Testis (tissue), 3 donors: ENCODE data around the gene TRIP12. TPM values are rescaled to one million over a fixed set of nuclear protein-coding genes. Genes with fewer than 3 reads are reported as not detected.

ENCODE experiments used
- DNase-seq: peaks from one replicate; pipeline ENCODE4 v3.0.0-alpha.2; 2019
- H3K27ac ChIP-seq, 2 donors: fragments of 200-600 bp; sonication (generic); one replicate each; pipeline ENCODE4 v1.5.1; 2019
- H3K27me3 ChIP-seq: fragments of 200-600 bp; sonication (generic); one replicate; pipeline ENCODE4 v1.5.1; 2019
- H3K36me3 ChIP-seq: fragments of 200-600 bp; sonication (generic); one replicate; pipeline ENCODE4 v1.5.1; 2017; ENCODE audit warnings: low read depth; ENCODE audit errors: missing control alignments
- H3K4me1 ChIP-seq: fragments of 200-600 bp; sonication (generic); one replicate; pipeline ENCODE4 v1.5.1; 2019
- H3K4me3 ChIP-seq, 2 donors: fragments of 200-600 bp; sonication (generic); one replicate each; pipeline ENCODE4 v1.5.1; 2017 to 2019
- H3K9me3 ChIP-seq: fragments of 200-600 bp; sonication (generic); one replicate; pipeline ENCODE4 v1.5.1; 2017
- CTCF ChIP-seq, 3 experiments: fragments of 450-650 bp in 2 of 3; fragments of 200-600 bp in 1 of 3; sonication (generic) in 1 of 3; IDR thresholded peaks; one replicate each; pipeline ENCODE4 v1.5.1; 2016 to 2019; ENCODE audit warnings: antibody characterized with exemption in 3 of 3, mild to moderate bottlenecking in 2 of 3, moderate library complexity in 1 of 3
- POLR2A ChIP-seq: fragments of 450-650 bp; IDR thresholded peaks from one replicate; pipeline ENCODE4 v1.6.1; 2017; ENCODE audit warnings: antibody characterized with exemption, mild to moderate bottlenecking, moderate library complexity
- WGBS, 2 donors: methylation state at CpG; one replicate each; pipeline ENCODE4 v1.1.5; 2018; 5-methylcytosine and 5-hydroxymethylcytosine counted together
- intact Hi-C: fragments of 100-400 bp; cut with DNase I; formaldehyde crosslinking; loops from one replicate; pipeline ENCODE4 v1.15.1; 2023; ENCODE audit warnings: low total_unique reads
- polyA plus RNA-seq: library from polyadenylated mRNA; stranded (reverse); fragments of 350-450 nt; fragmentation: Illumina TruSeq; extraction: RNeasy Lipid Tissue Mini Kit (QIAGEN cat#74804); gene quantifications from one replicate; pipeline ENCODE4 v1.2.3, GENCODE V29; 2014; ENCODE audit warnings: low read depth, low replicate concordance; ENCODE audit not compliant: insufficient read depth
- total RNA-seq, 2 donors: library from RNA; depleted of rRNA; stranded (reverse); fragments of >200 nt; gene quantifications; one replicate each; pipeline ENCODE4 v1.2.3, GENCODE V29; 2016

Gene TRIP12
- total and polyA plus RNA-seq, 3 donors from 2014 or later, result 342 to 443 (median 373) TPM

- H3K27ac ChIP-seq, result no peak overlapping the region
- no peak for DNase-seq
- TF ChIP-seq POLR2A, result no peak
- no peak for TF ChIP-seq CTCF (IDR thresholded peaks at IDR 0.05)
- 85 to 100% methylated on average over 2 of the region's 2 CpGs for WGBS, 2 donors
- H3K27me3 ChIP-seq, result no peaks in the 10 kb centered on the region
- no peaks in the 10 kb centered on the region for H3K4me1 ChIP-seq
- H3K36me3 ChIP-seq, result no peaks in the 10 kb centered on the region
- no peaks in the 10 kb centered on the region for H3K9me3 ChIP-seq
- intact Hi-C loops, result no loop called here
- no peak overlapping the region for H3K4me3 ChIP-seq
Measured at GRCh38 chr2:229865033-229865432, 56.8 kb downstream of the TRIP12 start.

GRCh38 chr2:229861431-229861830, 60.4 kb downstream of the TRIP12 start:
- no peaks in the 10 kb centered on the region for H3K9me3 ChIP-seq
- no peaks in the 10 kb centered on the region for H3K36me3 ChIP-seq
- no peaks in the 10 kb centered on the region for H3K27me3 ChIP-seq
- H3K4me1 ChIP-seq, result no peaks in the 10 kb centered on the region
- no peak overlapping the region for H3K4me3 ChIP-seq
- no peak for DNase-seq
- TF ChIP-seq CTCF (IDR thresholded peaks at IDR 0.05) (no peak), POLR2A (no peak)
- no peak overlapping the region for H3K27ac ChIP-seq
- intact Hi-C loops, result no loop called here

GRCh38 chr2:229860334-229860733, 61.5 kb downstream of the TRIP12 start:
- WGBS, 2 donors, result 94 to 97% methylated on average over 1 of the region's 1 CpG
- H3K36me3 ChIP-seq, result no peaks in the 10 kb centered on the region
- H3K4me1 ChIP-seq, result no peaks in the 10 kb centered on the region
- intact Hi-C loops, result no loop called here
- H3K9me3 ChIP-seq, result no peaks in the 10 kb centered on the region
- no peak overlapping the region for H3K27ac ChIP-seq
- H3K27me3 ChIP-seq, result no peaks in the 10 kb centered on the region
- no peak for TF ChIP-seq CTCF (IDR thresholded peaks at IDR 0.05)
- no peak for TF ChIP-seq POLR2A
- DNase-seq, result no peak
- H3K4me3 ChIP-seq, result no peak overlapping the region

GRCh38 chr2:229858351-229858750, 63.5 kb downstream of the TRIP12 start:
- DNase-seq, result no peak
- intact Hi-C loops, result no loop called here
- no peak for TF ChIP-seq POLR2A
- TF ChIP-seq CTCF (IDR thresholded peaks at IDR 0.05), result no peak
- Histone ChIP-seq H3K4me1 (no peaks in the 10 kb centered on the region), H3K9me3 (no peaks in the 10 kb centered on the region), H3K36me3 (no peaks in the 10 kb centered on the region), H3K27ac (no peak overlapping the region), H3K27me3 (no peaks in the 10 kb centered on the region), H3K4me3 (no peak overlapping the region)
- WGBS, 2 donors, result 91 to 97% methylated on average over 3 of the region's 3 CpGs

GRCh38 chr2:229857634-229858033, 64.2 kb downstream of the TRIP12 start:
- Histone ChIP-seq H3K9me3 (no peaks in the 10 kb centered on the region), H3K27ac (no peak overlapping the region), H3K4me1 (no peaks in the 10 kb centered on the region), H3K4me3 (no peak overlapping the region), H3K36me3 (no peaks in the 10 kb centered on the region), H3K27me3 (no peaks in the 10 kb centered on the region)
- intact Hi-C loops, result no loop called here
- no peak for DNase-seq
- 89 to 94% methylated on average over 1 of the region's 1 CpG for WGBS, 2 donors
- TF ChIP-seq POLR2A, result no peak
- TF ChIP-seq CTCF (IDR thresholded peaks at IDR 0.05), result no peak
